Smooth muscle cell (in vitro differentiated cells): ENCODE data around the gene RASA3. TPM values are rescaled to one million over a fixed set of nuclear protein-coding genes. Genes with fewer than 3 reads are reported as not detected.

Experiments used
- DNase-seq: peaks from one replicate; lab custom pipeline; 2025; ENCODE audit not compliant: unreplicated experiment; lab: John Stamatoyannopoulos, UW
- H2AFZ ChIP-seq: fragments of 200-600 bp; sonication (generic); 2 replicates; pipeline ENCODE4 v1.6.0; 2016; ENCODE audit warnings: antibody characterized with exemption, low read depth, mild to moderate bottlenecking
- H3F3A ChIP-seq: fragments of 200-600 bp; sonication (generic); 2 replicates; pipeline ENCODE4 v1.6.0; 2017; ENCODE audit warnings: antibody characterized with exemption, low read depth
- H3K27ac ChIP-seq: fragments of 200-600 bp; sonication (generic); 2 replicates; pipeline ENCODE4 v1.5.1; 2016; ENCODE audit warnings: low read depth, mild to moderate bottlenecking
- H3K27me3 ChIP-seq: fragments of 200-600 bp; sonication (generic); 2 replicates; pipeline ENCODE4 v1.6.1; 2016; ENCODE audit warnings: low read depth, mild to moderate bottlenecking
- H3K36me3 ChIP-seq: fragments of 200-600 bp; sonication (generic); 2 replicates; pipeline ENCODE4 v1.5.1; 2016; ENCODE audit warnings: low read depth
- H3K4me1 ChIP-seq: fragments of 200-600 bp; sonication (generic); 2 replicates; pipeline ENCODE4 v1.5.1; 2016; ENCODE audit warnings: low read depth
- H3K4me2 ChIP-seq: fragments of 200-600 bp; sonication (generic); 2 replicates; pipeline ENCODE4 v1.6.0; 2016; ENCODE audit warnings: mild to moderate bottlenecking
- H3K4me3 ChIP-seq: fragments of 200-600 bp; sonication (generic); 2 replicates; pipeline ENCODE4 v1.5.1; 2016; ENCODE audit warnings: mild to moderate bottlenecking
- H3K79me2 ChIP-seq: fragments of 200-600 bp; sonication (generic); 2 replicates; pipeline ENCODE4 v1.6.0; 2016; ENCODE audit warnings: low read depth, mild to moderate bottlenecking
- H3K9ac ChIP-seq: fragments of 200-600 bp; sonication (generic); 2 replicates; pipeline ENCODE4 v1.6.0; 2016; ENCODE audit warnings: low read depth
- H3K9me3 ChIP-seq: fragments of 200-600 bp; sonication (generic); replicated peaks from 2 replicates; pipeline ENCODE4 v1.5.1; 2016; ENCODE audit warnings: low read depth
- H4K20me1 ChIP-seq: fragments of 200-600 bp; sonication (generic); 2 replicates; pipeline ENCODE4 v1.6.0; 2016; ENCODE audit warnings: low read depth
- CTCF ChIP-seq: fragments of 200-600 bp; sonication (generic); IDR thresholded peaks from 2 replicates; pipeline ENCODE4 v1.5.1; 2017; ENCODE audit warnings: borderline replicate concordance, mild to moderate bottlenecking, antibody characterized with exemption; ENCODE audit not compliant: insufficient read depth, poor library complexity, severe bottlenecking
- WGBS: methylation state at CpG from one replicate; pipeline ENCODE4 v1.1.7; 2016; ENCODE audit warnings: low lambda C conversion rate; 5-methylcytosine and 5-hydroxymethylcytosine counted together
- polyA plus RNA-seq: library from polyadenylated mRNA; unstranded; fragments of >200 nt; fragmentation: Nextera tagmentation; extraction: Ambion mirVana; gene quantifications from 2 replicates; pipeline ENCODE4 v1.2.1, GENCODE V29; 2016
- total RNA-seq: library from RNA; depleted of rRNA; stranded (reverse); fragments of >200 nt; gene quantifications from 2 replicates; pipeline ENCODE4 v1.2.3, GENCODE V29; 2014

The RASA3 gene
- total and polyA plus RNA-seq, 2 experiments from 2014 or later: 21.3 to 26.8 TPM

GRCh38 chr13:113982296-113982661, 150.1 kb downstream of the RASA3 start:
- Histone ChIP-seq H3K9ac (no peak overlapping the region), H3K27ac (no peak overlapping the region), H3F3A (no peaks in the 10 kb centered on the region), H3K36me3 (no peaks in the 10 kb centered on the region), H2AFZ (no peak overlapping the region), H3K9me3 (no peaks in the 10 kb centered on the region), H3K79me2 (no peaks in the 10 kb centered on the region), H3K27me3 (no peaks in the 10 kb centered on the region), H4K20me1 (peaks cover 10% of the 10 kb centered on the region), H3K4me1 (no peaks in the 10 kb centered on the region), H3K4me3 (no peak overlapping the region), H3K4me2 (no peak overlapping the region)
- WGBS: 96% methylated on average over 15 of the region's 15 CpGs
- no peak for DNase-seq
- no peak for TF ChIP-seq CTCF

GRCh38 chr13:113981611-113982295, 150.7 kb downstream of the RASA3 start:
- no peaks in the 10 kb centered on the region for H3K4me1 ChIP-seq
- no peak overlapping the region for H2AFZ ChIP-seq
- no peak for TF ChIP-seq CTCF
- no peaks in the 10 kb centered on the region for H3K79me2 ChIP-seq
- H3K9ac ChIP-seq: no peak overlapping the region
- WGBS: 98% methylated on average over 26 of the region's 28 CpGs
- no peaks in the 10 kb centered on the region for H3F3A ChIP-seq
- no peak overlapping the region for H3K4me3 ChIP-seq
- no peak overlapping the region for H3K27ac ChIP-seq
- H3K9me3 ChIP-seq: no peaks in the 10 kb centered on the region
- H3K27me3 ChIP-seq: no peaks in the 10 kb centered on the region
- no peak overlapping the region for H3K4me2 ChIP-seq
- H3K36me3 ChIP-seq: no peaks in the 10 kb centered on the region
- peaks cover 16% of the 10 kb centered on the region for H4K20me1 ChIP-seq
- no peak for DNase-seq

GRCh38 chr13:113981194-113981605, 151.2 kb downstream of the RASA3 start:
- TF ChIP-seq CTCF: no peak
- 97% methylated on average over 16 of the region's 16 CpGs for WGBS
- no peaks in the 10 kb centered on the region for H3K36me3 ChIP-seq

GRCh38 chr13:113980489-113981064, 151.8 kb downstream of the RASA3 start:
- Histone ChIP-seq H3K27ac (no peak overlapping the region), H3K4me1 (no peaks in the 10 kb centered on the region), H3K79me2 (no peaks in the 10 kb centered on the region), H3K9ac (no peak overlapping the region), H4K20me1 (peaks cover 17% of the 10 kb centered on the region), H3K27me3 (no peaks in the 10 kb centered on the region), H3K9me3 (no peaks in the 10 kb centered on the region), H3K4me3 (no peak overlapping the region), H3K36me3 (no peaks in the 10 kb centered on the region), H2AFZ (no peak overlapping the region), H3K4me2 (no peak overlapping the region), H3F3A (no peaks in the 10 kb centered on the region)
- over 99% methylated on average over 12 of the region's 12 CpGs for WGBS
- no peak for DNase-seq
- TF ChIP-seq CTCF: no peak

More at GRCh38 chr13:113981194-113981605, 151.2 kb downstream of the RASA3 start:
- H3K27me3 ChIP-seq: no peaks in the 10 kb centered on the region
- H3K9ac ChIP-seq: no peak overlapping the region
- no peak overlapping the region for H2AFZ ChIP-seq
- H3K27ac ChIP-seq: no peak overlapping the region
- H3K4me3 ChIP-seq: no peak overlapping the region
- H4K20me1 ChIP-seq: peaks cover 17% of the 10 kb centered on the region
- no peaks in the 10 kb centered on the region for H3K4me1 ChIP-seq
- no peaks in the 10 kb centered on the region for H3K9me3 ChIP-seq
- DNase-seq: no peak
- no peak overlapping the region for H3K4me2 ChIP-seq
- no peaks in the 10 kb centered on the region for H3F3A ChIP-seq
- H3K79me2 ChIP-seq: no peaks in the 10 kb centered on the region
